PC-9 (cell line): ENCODE data around the gene BPIFB2. TPM values are rescaled to one million over a fixed set of nuclear protein-coding genes. Genes with fewer than 3 reads are reported as not detected.

Source experiments
- BruUV-seq: library from RNA; stranded (reverse); fragments of 400-500 nt; replicated peaks from 2 replicates; lab custom pipeline; 2021; lab: Mats Ljungman, UMichigan
- CTCF ChIA-PET: fragments of 300-600 bp; sonication (Branson Sonifier 250); formaldehyde crosslinking; loops from one replicate; lab custom pipeline; 2022; ENCODE audit warnings: antibody characterized with exemption; lab: Charles Lee
- POLR2A ChIA-PET: fragments of 300-600 bp; sonication (Branson Sonifier 250); formaldehyde crosslinking; loops from one replicate; lab custom pipeline; 2022; ENCODE audit warnings: antibody characterized with exemption; ENCODE audit not compliant: unreplicated experiment; lab: Charles Lee
- DNase-seq, 2 experiments: peaks; one replicate each; pipeline versions ENCODE4 v3.0.0 to v3.0.0-alpha.2; 2015 to 2022; ENCODE audit warnings: mixed read lengths in 1 of 2
- H2AFZ ChIP-seq: fragments of 200-600 bp; sonication (generic); 2 replicates; pipeline ENCODE4 v1.8.1; 2017; ENCODE audit warnings: antibody characterized with exemption
- H3F3A ChIP-seq: fragments of 200-600 bp; sonication (generic); 2 replicates; pipeline ENCODE4 v1.8.1; 2017; ENCODE audit warnings: antibody characterized with exemption, mild to moderate bottlenecking, low read depth; ENCODE audit not compliant: insufficient read depth
- H3K27ac ChIP-seq: fragments of 200-600 bp; sonication (generic); 2 replicates; pipeline ENCODE4 v1.6.1; 2016; ENCODE audit warnings: mixed run types
- H3K27me3 ChIP-seq: fragments of 200-600 bp; sonication (generic); 2 replicates; pipeline ENCODE4 v1.6.1; 2016; ENCODE audit warnings: low read depth, mixed run types; ENCODE audit not compliant: insufficient read depth
- H3K36me3 ChIP-seq: fragments of 200-600 bp; sonication (generic); 2 replicates; pipeline ENCODE4 v1.6.1; 2016; ENCODE audit warnings: low read depth, mixed run types
- H3K4me1 ChIP-seq: fragments of 200-600 bp; sonication (generic); replicated peaks from 2 replicates; pipeline ENCODE4 v1.6.1; 2016; ENCODE audit warnings: mixed run types; ENCODE audit not compliant: insufficient read depth
- H3K4me2 ChIP-seq: fragments of 200-600 bp; sonication (generic); 2 replicates; pipeline ENCODE4 v1.6.1; 2017; ENCODE audit warnings: mixed run types
- H3K4me3 ChIP-seq: fragments of 200-600 bp; sonication (generic); 2 replicates; pipeline ENCODE4 v1.6.1; 2016; ENCODE audit warnings: mixed run types
- H3K79me2 ChIP-seq: fragments of 200-600 bp; sonication (generic); 2 replicates; pipeline ENCODE4 v1.6.1; 2017; ENCODE audit warnings: low read depth, mixed run types
- H3K9me2 ChIP-seq: fragments of 200-600 bp; sonication (generic); 2 replicates; pipeline ENCODE4 v1.8.1; 2017; ENCODE audit warnings: mild to moderate bottlenecking; ENCODE audit not compliant: insufficient read depth
- H3K9me3 ChIP-seq: fragments of 200-600 bp; sonication (generic); 2 replicates; pipeline ENCODE4 v1.8.1; 2016; ENCODE audit warnings: low read depth; ENCODE audit not compliant: insufficient read depth
- H4K20me1 ChIP-seq: fragments of 200-600 bp; sonication (generic); 2 replicates; pipeline ENCODE4 v1.8.1; 2017; ENCODE audit not compliant: insufficient read depth
- EZH2 ChIP-seq: fragments of 200-600 bp; sonication (generic); IDR thresholded peaks from 2 replicates; pipeline ENCODE4 v1.8.0; 2017; ENCODE audit warnings: antibody characterized with exemption, low read depth
- intact Hi-C: fragments of 100-400 bp; cut with micrococcal nuclease; formaldehyde crosslinking; loops from one replicate; pipeline ENCODE4 v1.10.0; 2022; ENCODE audit not compliant: unreplicated experiment
- total RNA-seq: library from RNA; stranded (reverse); gene quantifications from 2 replicates; pipeline ENCODE4 v1.2.3, GENCODE V29; 2021
- TF ChIP-seq, protein P1 (sequence below): fragments of 200-600 bp; sonication (generic); conservative IDR thresholded peaks from 2 replicates; pipeline ENCODE4 v1.6.1; 2017; ENCODE audit warnings: mixed run types, antibody characterized with exemption, mild to moderate bottlenecking, moderate library complexity

Gene BPIFB2
- total RNA-seq, 1 experiment from 2014 or later, result not detected

DNA sequence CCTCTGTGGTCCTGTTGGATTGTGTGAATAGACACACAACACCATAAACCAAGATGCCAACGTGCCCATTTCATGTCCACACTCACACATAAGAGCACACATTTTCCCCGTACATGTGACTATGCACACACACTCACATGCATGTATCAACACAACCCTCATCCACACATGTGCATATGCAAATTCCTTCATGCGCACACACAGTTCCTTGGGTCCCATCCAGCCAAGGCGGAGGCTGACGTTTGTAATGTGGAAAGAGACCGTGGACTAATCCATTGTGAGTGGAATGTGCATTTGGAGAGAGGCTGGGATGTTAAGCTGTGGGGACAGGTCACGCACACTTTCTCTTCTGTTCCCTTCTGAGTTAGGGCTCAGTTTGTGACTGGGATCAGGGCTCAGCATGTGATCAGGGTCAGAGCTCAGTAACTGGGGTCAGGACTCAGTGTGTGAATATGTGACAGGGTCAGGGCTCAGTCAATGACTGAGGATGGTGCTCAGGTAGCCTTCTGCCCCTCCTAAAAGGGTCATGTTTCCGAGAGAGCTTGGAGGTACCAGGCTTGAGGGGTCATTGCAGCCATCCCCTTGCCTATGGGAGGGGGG lies 628 bp upstream of the BPIFB2 start:
- no peaks in the 10 kb centered on the region for H3K4me1 ChIP-seq
- intact Hi-C loops, result no loop called here
- no TSS peak for BruUV-seq
- H3K79me2 ChIP-seq, result no peaks in the 10 kb centered on the region
- no peaks in the 10 kb centered on the region for H3F3A ChIP-seq
- no peak overlapping the region for H3K27ac ChIP-seq
- no peak overlapping the region for H2AFZ ChIP-seq
- ChIA-PET CTCF (no interaction called here), POLR2A (no interaction called here)
- no peaks in the 10 kb centered on the region for H4K20me1 ChIP-seq
- H3K9me2 ChIP-seq, result no peaks in the 10 kb centered on the region
- H3K9me3 ChIP-seq, result peaks cover 6% of the 10 kb centered on the region; the same call in 1 of the 2 replicates
- no peak for TF ChIP-seq EZH2
- TF ChIP-seq, protein P1, sequence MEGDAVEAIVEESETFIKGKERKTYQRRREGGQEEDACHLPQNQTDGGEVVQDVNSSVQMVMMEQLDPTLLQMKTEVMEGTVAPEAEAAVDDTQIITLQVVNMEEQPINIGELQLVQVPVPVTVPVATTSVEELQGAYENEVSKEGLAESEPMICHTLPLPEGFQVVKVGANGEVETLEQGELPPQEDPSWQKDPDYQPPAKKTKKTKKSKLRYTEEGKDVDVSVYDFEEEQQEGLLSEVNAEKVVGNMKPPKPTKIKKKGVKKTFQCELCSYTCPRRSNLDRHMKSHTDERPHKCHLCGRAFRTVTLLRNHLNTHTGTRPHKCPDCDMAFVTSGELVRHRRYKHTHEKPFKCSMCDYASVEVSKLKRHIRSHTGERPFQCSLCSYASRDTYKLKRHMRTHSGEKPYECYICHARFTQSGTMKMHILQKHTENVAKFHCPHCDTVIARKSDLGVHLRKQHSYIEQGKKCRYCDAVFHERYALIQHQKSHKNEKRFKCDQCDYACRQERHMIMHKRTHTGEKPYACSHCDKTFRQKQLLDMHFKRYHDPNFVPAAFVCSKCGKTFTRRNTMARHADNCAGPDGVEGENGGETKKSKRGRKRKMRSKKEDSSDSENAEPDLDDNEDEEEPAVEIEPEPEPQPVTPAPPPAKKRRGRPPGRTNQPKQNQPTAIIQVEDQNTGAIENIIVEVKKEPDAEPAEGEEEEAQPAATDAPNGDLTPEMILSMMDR, result no peak
- DNase-seq, result no peak
- H3K36me3 ChIP-seq, result no peaks in the 10 kb centered on the region
- no peak overlapping the region for H3K4me3 ChIP-seq
- H3K4me2 ChIP-seq, result no peak overlapping the region
- H3K27me3 ChIP-seq, result peaks cover 89% of the 10 kb centered on the region

DNA sequence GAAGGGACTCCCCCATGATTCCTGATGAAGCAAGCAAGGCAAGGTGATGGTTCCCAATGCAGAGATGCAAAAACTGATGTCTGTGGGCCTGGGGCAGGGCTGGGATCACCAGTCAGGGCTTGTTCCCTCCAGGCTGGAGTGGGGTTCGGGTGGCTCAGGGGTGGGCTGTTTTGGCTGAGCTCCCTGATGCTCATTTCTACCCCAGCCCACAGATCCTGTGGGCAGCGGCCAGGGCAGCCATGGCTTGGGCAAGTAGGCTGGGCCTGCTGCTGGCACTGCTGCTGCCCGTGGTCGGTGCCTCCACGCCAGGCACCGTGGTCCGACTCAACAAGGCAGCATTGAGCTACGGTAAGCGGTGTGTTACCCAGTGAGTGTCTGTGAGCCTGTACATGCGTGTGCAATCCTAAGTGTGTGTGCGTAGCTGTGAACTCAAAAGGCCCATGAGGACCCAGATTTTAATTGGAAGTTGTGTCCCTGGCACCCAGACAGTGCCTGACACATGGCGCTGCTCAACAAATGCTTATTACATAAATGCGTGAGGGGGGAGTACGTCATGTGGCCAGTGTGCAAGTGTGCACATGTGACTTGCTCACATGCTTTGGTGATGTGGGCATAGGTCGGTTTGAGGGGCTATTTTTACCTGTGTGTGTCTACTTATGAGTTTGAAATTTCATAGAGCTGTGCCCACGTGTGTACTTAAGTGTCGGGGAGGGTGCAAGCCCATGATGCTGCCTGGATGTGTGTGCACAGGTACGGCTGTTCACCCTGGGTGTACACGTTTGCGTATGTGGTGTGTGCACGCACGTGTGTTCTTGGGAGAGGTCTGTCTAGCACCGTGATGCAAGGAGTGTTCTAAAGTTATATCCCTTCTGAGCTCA lies 1.1 kb downstream of the BPIFB2 start:
- DNase-seq, result no peak
- Histone ChIP-seq H3K27me3 (peaks cover 89% of the 10 kb centered on the region), H4K20me1 (no peaks in the 10 kb centered on the region), H3K9me2 (no peaks in the 10 kb centered on the region), H3K4me2 (no peak overlapping the region), H3K79me2 (no peaks in the 10 kb centered on the region), H3K36me3 (no peaks in the 10 kb centered on the region), H3F3A (no peaks in the 10 kb centered on the region), H3K27ac (no peak overlapping the region), H3K9me3 (peaks cover 6% of the 10 kb centered on the region; the same call in 1 of the 2 replicates), H2AFZ (no peak overlapping the region), H3K4me1 (no peaks in the 10 kb centered on the region), H3K4me3 (no peak overlapping the region)
- intact Hi-C loops, result no loop called here
- BruUV-seq, result no TSS peak
- no peak for TF ChIP-seq EZH2
- TF ChIP-seq, protein P1, result no peak
- ChIA-PET CTCF (no interaction called here), POLR2A (no interaction called here)

GRCh38 chr20:33009214-33010132 lies 2.0 kb downstream of the BPIFB2 start:
- DNase-seq, result no peak
- TF ChIP-seq, protein P1, result no peak
- no peak for TF ChIP-seq EZH2
- no peaks in the 10 kb centered on the region for H4K20me1 ChIP-seq
- no TSS peak for BruUV-seq
- no peak overlapping the region for H3K27ac ChIP-seq
- no peak overlapping the region for H3K4me2 ChIP-seq
- H3K4me3 ChIP-seq, result no peak overlapping the region
- H2AFZ ChIP-seq, result no peak overlapping the region
- no peaks in the 10 kb centered on the region for H3K36me3 ChIP-seq
- no peaks in the 10 kb centered on the region for H3K79me2 ChIP-seq
- intact Hi-C loops, result no loop called here
- H3K4me1 ChIP-seq, result no peaks in the 10 kb centered on the region
- CTCF ChIA-PET, result no interaction called here
- POLR2A ChIA-PET, result no interaction called here
- peaks cover 89% of the 10 kb centered on the region for H3K27me3 ChIP-seq
- H3K9me2 ChIP-seq, result no peaks in the 10 kb centered on the region
- peaks cover 6% of the 10 kb centered on the region; the same call in 1 of the 2 replicates for H3K9me3 ChIP-seq
- no peaks in the 10 kb centered on the region for H3F3A ChIP-seq
